C4-2B (cell line): ENCODE results near the gene ALPP.
"Not testable (repeated sequence)": the region's sequence is repeated elsewhere in the genome, so short reads cannot be mapped to it uniquely, and the experiment has no call there.

Experiments
- ZFX ChIP-seq: fragments of 450-650 bp; IDR thresholded peaks from 2 replicates; pipeline ENCODE4 v1.6.1; 2017
- TF ChIP-seq, protein P1 (sequence below): fragments of 450-650 bp; conservative IDR thresholded peaks from 2 replicates; pipeline ENCODE4 v1.5.1; 2017; ENCODE audit warnings: mild to moderate bottlenecking

DNA sequence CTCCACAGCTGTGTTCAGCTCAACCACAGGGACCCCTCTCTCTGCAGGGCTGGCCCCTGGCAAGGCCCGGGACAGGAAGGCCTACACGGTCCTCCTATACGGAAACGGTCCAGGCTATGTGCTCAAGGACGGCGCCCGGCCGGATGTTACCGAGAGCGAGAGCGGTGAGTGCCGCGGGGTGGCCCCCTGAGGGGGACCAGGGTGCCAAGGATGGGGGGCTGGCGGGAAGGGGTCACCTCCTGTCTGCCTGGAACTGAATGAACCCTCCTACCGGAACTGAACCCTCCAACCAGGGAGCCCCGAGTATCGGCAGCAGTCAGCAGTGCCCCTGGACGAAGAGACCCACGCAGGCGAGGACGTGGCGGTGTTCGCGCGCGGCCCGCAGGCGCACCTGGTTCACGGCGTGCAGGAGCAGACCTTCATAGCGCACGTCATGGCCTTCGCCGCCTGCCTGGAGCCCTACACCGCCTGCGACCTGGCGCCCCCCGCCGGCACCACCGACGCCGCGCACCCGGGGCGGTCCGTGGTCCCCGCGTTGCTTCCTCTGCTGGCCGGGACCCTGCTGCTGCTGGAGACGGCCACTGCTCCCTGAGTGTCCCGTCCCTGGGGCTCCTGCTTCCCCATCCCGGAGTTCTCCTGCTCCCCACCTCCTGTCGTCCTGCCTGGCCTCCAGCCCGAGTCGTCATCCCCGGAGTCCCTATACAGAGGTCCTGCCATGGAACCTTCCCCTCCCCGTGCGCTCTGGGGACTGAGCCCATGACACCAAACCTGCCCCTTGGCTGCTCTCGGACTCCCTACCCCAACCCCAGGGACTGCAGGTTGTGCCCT, 2.9 kb downstream of the ALPP start:
- TF ChIP-seq, protein P1, sequence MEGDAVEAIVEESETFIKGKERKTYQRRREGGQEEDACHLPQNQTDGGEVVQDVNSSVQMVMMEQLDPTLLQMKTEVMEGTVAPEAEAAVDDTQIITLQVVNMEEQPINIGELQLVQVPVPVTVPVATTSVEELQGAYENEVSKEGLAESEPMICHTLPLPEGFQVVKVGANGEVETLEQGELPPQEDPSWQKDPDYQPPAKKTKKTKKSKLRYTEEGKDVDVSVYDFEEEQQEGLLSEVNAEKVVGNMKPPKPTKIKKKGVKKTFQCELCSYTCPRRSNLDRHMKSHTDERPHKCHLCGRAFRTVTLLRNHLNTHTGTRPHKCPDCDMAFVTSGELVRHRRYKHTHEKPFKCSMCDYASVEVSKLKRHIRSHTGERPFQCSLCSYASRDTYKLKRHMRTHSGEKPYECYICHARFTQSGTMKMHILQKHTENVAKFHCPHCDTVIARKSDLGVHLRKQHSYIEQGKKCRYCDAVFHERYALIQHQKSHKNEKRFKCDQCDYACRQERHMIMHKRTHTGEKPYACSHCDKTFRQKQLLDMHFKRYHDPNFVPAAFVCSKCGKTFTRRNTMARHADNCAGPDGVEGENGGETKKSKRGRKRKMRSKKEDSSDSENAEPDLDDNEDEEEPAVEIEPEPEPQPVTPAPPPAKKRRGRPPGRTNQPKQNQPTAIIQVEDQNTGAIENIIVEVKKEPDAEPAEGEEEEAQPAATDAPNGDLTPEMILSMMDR, result not testable (repeated sequence)
- not testable (repeated sequence) for TF ChIP-seq ZFX
